Keratinocyte (primary cell): Measurements from ENCODE around the gene CDX1. TPM values are rescaled to one million over a fixed set of nuclear protein-coding genes. Genes with fewer than 3 reads are reported as not detected.

Source experiments
- DNase-seq: peaks from one replicate; pipeline ENCODE4 v3.0.0-alpha.2; 2011; ENCODE audit warnings: low read depth, missing footprints, low spot score
- FAIRE-seq: peaks from 2 replicates; lab custom pipeline; 2011; peaks lifted over from hg19 to GRCh38; lab: Jason Lieb, UNC
- H2AFZ ChIP-seq: 2 replicates; pipeline ENCODE4 v1.6.0; 2012; ENCODE audit warnings: low read length, control low read depth, inconsistent platforms; ENCODE audit not compliant: control insufficient read depth
- H3K27ac ChIP-seq: 2 replicates; pipeline ENCODE4 v1.5.1; 2011; ENCODE audit warnings: low read length; ENCODE audit not compliant: control insufficient read depth, insufficient read depth
- H3K27me3 ChIP-seq: 3 replicates; pipeline ENCODE4 v1.6.0; 2011; ENCODE audit warnings: low read length; ENCODE audit not compliant: control insufficient read depth, insufficient read depth; ENCODE audit errors: extremely low read depth
- H3K36me3 ChIP-seq, 2 experiments: 2 replicates in 1 of 2; 3 replicates in 1 of 2; pipeline ENCODE4 v1.5.1; 2011; ENCODE audit warnings: low read length in 2 of 2, mild to moderate bottlenecking in 1 of 2; ENCODE audit not compliant: control insufficient read depth in 2 of 2, insufficient read depth in 2 of 2; ENCODE audit errors: extremely low read depth in 1 of 2
- H3K4me1 ChIP-seq: 3 replicates; pipeline ENCODE4 v1.5.1; 2011; ENCODE audit warnings: low read length; ENCODE audit not compliant: control insufficient read depth, insufficient read depth; ENCODE audit errors: extremely low read depth
- H3K4me2 ChIP-seq: 3 replicates; pipeline ENCODE4 v1.6.0; 2011; ENCODE audit warnings: low read depth, low read length; ENCODE audit not compliant: control insufficient read depth, insufficient read depth; ENCODE audit errors: extremely low read depth
- H3K4me3 ChIP-seq, 3 experiments: fragments of 200-600 bp in 1 of 3; sonication (generic) in 1 of 3; 2 replicates in 2 of 3; 3 replicates in 1 of 3; pipeline ENCODE4 v1.5.1; 2011 to 2016; ENCODE audit warnings: low read length in 3 of 3, mild to moderate bottlenecking in 3 of 3, control low read depth in 2 of 3, inconsistent platforms in 1 of 3, low read depth in 1 of 3, mixed read lengths in 1 of 3, mixed run types in 1 of 3, moderate library complexity in 1 of 3; ENCODE audit not compliant: control insufficient read depth in 2 of 3, insufficient read depth in 2 of 3; ENCODE audit errors: extremely low read depth in 1 of 3
- H3K79me2 ChIP-seq: 2 replicates; pipeline ENCODE4 v1.6.0; 2012; ENCODE audit warnings: low read length; ENCODE audit not compliant: control insufficient read depth, insufficient read depth
- H3K9ac ChIP-seq: 3 replicates; pipeline ENCODE4 v1.6.0; 2011; ENCODE audit warnings: low read length; ENCODE audit not compliant: control insufficient read depth, insufficient read depth; ENCODE audit errors: extremely low read depth
- H3K9me1 ChIP-seq: 3 replicates; pipeline ENCODE4 v1.6.0; 2011; ENCODE audit warnings: low read length; ENCODE audit not compliant: control insufficient read depth, insufficient read depth; ENCODE audit errors: extremely low read depth
- H3K9me3 ChIP-seq: 2 replicates; pipeline ENCODE4 v1.5.1; 2012; ENCODE audit warnings: low read depth, low read length; ENCODE audit not compliant: control insufficient read depth
- H4K20me1 ChIP-seq: 3 replicates; pipeline ENCODE4 v1.6.0; 2011; ENCODE audit warnings: low read length; ENCODE audit not compliant: control insufficient read depth, insufficient read depth; ENCODE audit errors: extremely low read depth
- EZH2 ChIP-seq: IDR thresholded peaks from one replicate; pipeline ENCODE4 v1.6.1; 2012; ENCODE audit warnings: inconsistent platforms, mild to moderate bottlenecking, low read length, moderate library complexity
- dilution Hi-C: fragments of 300-500 bp; cut with MboI; formaldehyde crosslinking; loops from one replicate; pipeline ENCODE4 v1.7.0; 2020; ENCODE audit warnings: low sequenced_read_pairs; ENCODE audit not compliant: extremely low pct_ligation_motif_present
- polyA plus RNA-seq, 5 experiments: library from polyadenylated mRNA; depleted of rRNA in 3 of 5; stranded (reverse) in 3 of 5; stranded (forward) in 1 of 5; unstranded in 1 of 5; fragments of >200 nt; gene quantifications; 1 replicate in 1 of 5; 2 replicates in 3 of 5; 3 replicates in 1 of 5; pipeline versions ENCODE4 v1.2.1 to v1.2.3, GENCODE V29; 2011 to 2012; ENCODE audit warnings: missing spikeins in 2 of 5, low read depth in 1 of 5, low replicate concordance in 1 of 5
- TF ChIP-seq, protein P1 (sequence below), 3 experiments: IDR thresholded peaks in 1 of 3; conservative IDR thresholded peaks in 1 of 3; optimal IDR thresholded peaks in 1 of 3; 2 replicates in 2 of 3; 3 replicates in 1 of 3; pipeline versions ENCODE3 to v1.5.1; 2011; ENCODE audit warnings: low read length in 3 of 3, mild to moderate bottlenecking in 3 of 3, moderate library complexity in 2 of 3, control low read depth in 1 of 3, inconsistent platforms in 1 of 3; ENCODE audit not compliant: insufficient read depth in 2 of 3; ENCODE audit errors: extremely low read depth in 1 of 3

The CDX1 gene
- polyA plus RNA-seq, 1 donor (not counting 4 experiments of a cell fraction or from before 2014, with no cell fraction given): not detected

DNA sequence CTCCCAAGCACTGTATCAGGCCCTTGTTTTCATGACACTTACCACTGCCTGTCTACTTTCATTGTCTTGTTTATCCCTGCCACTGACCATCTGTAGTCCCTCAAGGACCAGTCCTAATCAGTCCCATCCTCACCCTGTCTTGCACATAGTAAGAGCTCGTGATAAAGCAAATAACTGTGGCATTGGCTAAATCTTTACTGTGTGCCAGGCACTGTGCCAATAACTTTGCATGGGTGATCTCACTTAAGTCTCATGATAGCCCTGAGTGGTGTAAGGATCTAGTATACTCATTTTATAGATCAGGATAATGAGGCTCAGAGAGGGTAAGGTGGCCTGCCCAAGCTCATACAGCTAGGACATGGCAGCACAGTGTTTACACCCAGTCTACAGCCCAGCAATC lies 5.6 kb downstream of the CDX1 start:
- Histone ChIP-seq H2AFZ (no peak overlapping the region), H3K4me2 (no peak overlapping the region), H4K20me1 (no peaks in the 10 kb centered on the region), H3K79me2 (no peaks in the 10 kb centered on the region), H3K4me1 (no peaks in the 10 kb centered on the region), H3K9me1 (peaks cover 2% of the 10 kb centered on the region), H3K27me3 (peaks cover 46% of the 10 kb centered on the region), H3K36me3 (no peaks in the 10 kb centered on the region), H3K9me3 (no peaks in the 10 kb centered on the region), H3K27ac (no peak overlapping the region), H3K9ac (no peak overlapping the region), H3K4me3 (no peak overlapping the region)
- no peak for FAIRE-seq
- dilution Hi-C loops: no loop called here
- DNase-seq: no peak
- TF ChIP-seq, protein P1, sequence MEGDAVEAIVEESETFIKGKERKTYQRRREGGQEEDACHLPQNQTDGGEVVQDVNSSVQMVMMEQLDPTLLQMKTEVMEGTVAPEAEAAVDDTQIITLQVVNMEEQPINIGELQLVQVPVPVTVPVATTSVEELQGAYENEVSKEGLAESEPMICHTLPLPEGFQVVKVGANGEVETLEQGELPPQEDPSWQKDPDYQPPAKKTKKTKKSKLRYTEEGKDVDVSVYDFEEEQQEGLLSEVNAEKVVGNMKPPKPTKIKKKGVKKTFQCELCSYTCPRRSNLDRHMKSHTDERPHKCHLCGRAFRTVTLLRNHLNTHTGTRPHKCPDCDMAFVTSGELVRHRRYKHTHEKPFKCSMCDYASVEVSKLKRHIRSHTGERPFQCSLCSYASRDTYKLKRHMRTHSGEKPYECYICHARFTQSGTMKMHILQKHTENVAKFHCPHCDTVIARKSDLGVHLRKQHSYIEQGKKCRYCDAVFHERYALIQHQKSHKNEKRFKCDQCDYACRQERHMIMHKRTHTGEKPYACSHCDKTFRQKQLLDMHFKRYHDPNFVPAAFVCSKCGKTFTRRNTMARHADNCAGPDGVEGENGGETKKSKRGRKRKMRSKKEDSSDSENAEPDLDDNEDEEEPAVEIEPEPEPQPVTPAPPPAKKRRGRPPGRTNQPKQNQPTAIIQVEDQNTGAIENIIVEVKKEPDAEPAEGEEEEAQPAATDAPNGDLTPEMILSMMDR (optimal IDR thresholded peaks at IDR 0.05 in 1 of 3, IDR thresholded peaks at IDR 0.05 in 1 of 3, conservative IDR thresholded peaks at IDR 0.05 in 1 of 3; ENCODE audit: extremely low read depth in 1 of 3, insufficient read depth in 2 of 3, low read length in 3 of 3): no peak
- no peak for TF ChIP-seq EZH2

DNA sequence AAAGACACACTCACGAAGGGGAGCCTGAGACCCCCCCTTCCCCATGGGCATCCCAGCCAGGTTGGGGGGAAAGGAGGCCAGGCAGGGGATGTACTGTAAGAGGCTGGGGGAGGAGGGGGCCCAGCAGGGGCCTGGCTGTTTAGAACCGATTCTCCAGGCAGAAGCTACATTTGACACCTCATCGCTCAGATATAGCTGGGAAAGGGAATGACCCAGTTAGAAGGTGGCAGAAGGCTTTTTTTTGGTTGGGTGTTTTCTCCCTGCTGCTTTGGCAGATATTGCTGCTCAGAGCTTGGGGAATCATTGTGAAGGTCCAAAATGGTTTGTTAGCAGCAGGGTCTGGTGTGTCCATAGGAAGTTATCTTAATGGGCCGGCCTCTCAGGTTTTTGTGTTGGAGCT lies 6.0 kb downstream of the CDX1 start:
- Histone ChIP-seq H3K9ac (no peak overlapping the region), H3K9me3 (no peaks in the 10 kb centered on the region), H3K4me2 (no peak overlapping the region), H4K20me1 (no peaks in the 10 kb centered on the region), H3K4me1 (no peaks in the 10 kb centered on the region), H3K27ac (no peak overlapping the region), H2AFZ (no peak overlapping the region), H3K4me3 (no peak overlapping the region), H3K79me2 (no peaks in the 10 kb centered on the region), H3K36me3 (no peaks in the 10 kb centered on the region), H3K27me3 (peaks cover 42% of the 10 kb centered on the region), H3K9me1 (peaks cover 2% of the 10 kb centered on the region)
- FAIRE-seq (no peak), DNase-seq (no peak)
- dilution Hi-C loops: no loop called here
- TF ChIP-seq EZH2: no peak
- TF ChIP-seq, protein P1 (optimal IDR thresholded peaks at IDR 0.05 in 1 of 3, IDR thresholded peaks at IDR 0.05 in 1 of 3, conservative IDR thresholded peaks at IDR 0.05 in 1 of 3; ENCODE audit: extremely low read depth in 1 of 3, insufficient read depth in 2 of 3, low read length in 3 of 3): no peak
